IMR-90 (cell line): ENCODE results near the gene KIF22. TPM values are rescaled to one million over a fixed set of nuclear protein-coding genes. Genes with fewer than 3 reads are reported as not detected.

Source experiments
- ATAC-seq: fragments of 200-7000 bp; cut with Tn5 transposase; 2 replicates; pipeline ENCODE4 v1.9.1; 2020; ENCODE audit warnings: low read depth, mild to moderate bottlenecking, moderate library complexity
- BruUV-seq: library from RNA; stranded (reverse); fragments of 400-500 nt; replicated peaks from 2 replicates; lab custom pipeline; 2021; lab: Mats Ljungman, UMichigan
- CTCF ChIA-PET: fragments of 300-600 bp; formaldehyde crosslinking; extraction: SDS; loops from one replicate; lab custom pipeline; 2021; ENCODE audit warnings: antibody characterized with exemption; lab: Yijun Ruan, JAX
- POLR2A ChIA-PET: fragments of 300-600 bp; sonication (Branson Sonifier 250); formaldehyde crosslinking; loops from one replicate; lab custom pipeline; 2022; ENCODE audit warnings: antibody characterized with exemption; ENCODE audit not compliant: unreplicated experiment; lab: Charles Lee
- DNase-seq: peaks from one replicate; pipeline ENCODE4 v3.0.0; 2013
- H2AFZ ChIP-seq: replicated peaks from 2 replicates; pipeline ENCODE3; 2013; ENCODE audit warnings: low read length, mild to moderate bottlenecking; ENCODE audit not compliant: poor library complexity
- H2AK5ac ChIP-seq: 2 replicates; pipeline ENCODE4 v1.6.1; 2013; ENCODE audit warnings: low read depth, low read length, inconsistent platforms
- H2AK9ac ChIP-seq: replicated peaks from 2 replicates; pipeline ENCODE3; 2013; ENCODE audit warnings: mild to moderate bottlenecking, low read depth, low read length, moderate library complexity; ENCODE audit not compliant: poor library complexity
- H2BK120ac ChIP-seq: 2 replicates; pipeline ENCODE4 v1.6.1; 2013; ENCODE audit warnings: low read depth, low read length, inconsistent platforms
- H2BK15ac ChIP-seq: 3 replicates; pipeline ENCODE4 v1.6.1; 2013; ENCODE audit warnings: low read depth, low read length, inconsistent platforms
- H2BK20ac ChIP-seq: 2 replicates; pipeline ENCODE4 v1.6.1; 2013; ENCODE audit warnings: low read depth, mild to moderate bottlenecking, inconsistent platforms, low read length, moderate library complexity
- H2BK5ac ChIP-seq: 2 replicates; pipeline ENCODE4 v1.6.1; 2013; ENCODE audit warnings: mild to moderate bottlenecking, low read depth, low read length, inconsistent platforms; ENCODE audit not compliant: poor library complexity, severe bottlenecking
- H3K14ac ChIP-seq: replicated peaks from 2 replicates; pipeline ENCODE4 v1.6.1; 2013; ENCODE audit warnings: low read depth, low read length, inconsistent platforms
- H3K18ac ChIP-seq: 2 replicates; pipeline ENCODE4 v1.6.1; 2013; ENCODE audit warnings: low read depth, low read length, control low read depth
- H3K23ac ChIP-seq: 2 replicates; pipeline ENCODE4 v1.6.1; 2013; ENCODE audit warnings: low read depth, low read length, inconsistent platforms
- H3K27ac ChIP-seq: 2 replicates; pipeline ENCODE4 v1.5.1; 2013; ENCODE audit warnings: mild to moderate bottlenecking, control low read depth, low read length; ENCODE audit not compliant: insufficient read depth
- H3K27me3 ChIP-seq: 2 replicates; pipeline ENCODE4 v1.6.1; 2013; ENCODE audit warnings: low read length; ENCODE audit not compliant: control insufficient read depth, insufficient read depth
- H3K36me3 ChIP-seq: 2 replicates; pipeline ENCODE4 v1.6.1; 2013; ENCODE audit warnings: low read length, mixed read lengths; ENCODE audit not compliant: control insufficient read depth, insufficient read depth
- H3K4ac ChIP-seq: 2 replicates; pipeline ENCODE4 v1.6.1; 2013; ENCODE audit warnings: low read depth, low read length, inconsistent platforms
- H3K4me1 ChIP-seq: 2 replicates; pipeline ENCODE4 v1.6.1; 2013; ENCODE audit warnings: low read length, mixed read lengths; ENCODE audit not compliant: control insufficient read depth, insufficient read depth
- H3K4me2 ChIP-seq: 2 replicates; pipeline ENCODE4 v1.6.1; 2013; ENCODE audit warnings: low read depth, mild to moderate bottlenecking, control low read depth, low read length, moderate library complexity
- H3K4me3 ChIP-seq: 2 replicates; pipeline ENCODE4 v1.5.1; 2013; ENCODE audit warnings: low read depth, mild to moderate bottlenecking, control low read depth, low read length, moderate library complexity; ENCODE audit not compliant: insufficient read depth
- H3K56ac ChIP-seq: 2 replicates; pipeline ENCODE4 v1.6.1; 2013; ENCODE audit warnings: low read length, inconsistent platforms; ENCODE audit not compliant: insufficient read depth; ENCODE audit errors: extremely low read depth
- H3K79me1 ChIP-seq, 2 experiments: 2 replicates each; pipeline ENCODE4 v1.6.1; 2013; ENCODE audit warnings: low read length in 2 of 2, inconsistent platforms in 1 of 2, low read depth in 1 of 2
- H3K9ac ChIP-seq: 2 replicates; pipeline ENCODE4 v1.6.1; 2013; ENCODE audit warnings: low read depth, low read length, control low read depth
- H3K9me1 ChIP-seq: 2 replicates; pipeline ENCODE4 v1.6.1; 2013; ENCODE audit warnings: low read length, inconsistent platforms; ENCODE audit not compliant: insufficient read depth
- H3K9me3 ChIP-seq: 2 replicates; pipeline ENCODE4 v1.6.1; 2013; ENCODE audit warnings: low read length; ENCODE audit not compliant: control insufficient read depth, insufficient read depth
- H4K20me1 ChIP-seq: 2 replicates; pipeline ENCODE4 v1.6.1; 2013; ENCODE audit warnings: low read length, inconsistent platforms; ENCODE audit not compliant: insufficient read depth
- H4K5ac ChIP-seq: 2 replicates; pipeline ENCODE4 v1.6.1; 2013; ENCODE audit warnings: mild to moderate bottlenecking, low read depth, low read length, control low read depth
- H4K8ac ChIP-seq, 2 experiments: 2 replicates each; pipeline ENCODE4 v1.6.1; 2013; ENCODE audit warnings: low read depth in 2 of 2, low read length in 2 of 2, control low read depth in 1 of 2, inconsistent platforms in 1 of 2
- H4K91ac ChIP-seq: 2 replicates; pipeline ENCODE4 v1.6.1; 2013; ENCODE audit warnings: low read depth, low read length, inconsistent platforms; ENCODE audit not compliant: insufficient read depth
- BHLHE40 ChIP-seq: fragments of 150-350 bp; IDR thresholded peaks from 2 replicates; pipeline ENCODE4 v1.6.1; 2016; ENCODE audit warnings: mild to moderate bottlenecking, low read depth, low read length
- CEBPB ChIP-seq: IDR thresholded peaks from 2 replicates; pipeline ENCODE4 v1.6.1; 2012; ENCODE audit warnings: low read depth, low read length, improper control_type of control experiment
- CHD1 ChIP-seq: IDR thresholded peaks from 2 replicates; pipeline ENCODE4 v1.6.1; 2012; ENCODE audit warnings: low read depth, low read length, improper control_type of control experiment
- FOS ChIP-seq: fragments of 150-350 bp; IDR thresholded peaks from 2 replicates; pipeline ENCODE4 v1.6.1; 2016; ENCODE audit warnings: low read depth, low read length
- MAFK ChIP-seq: IDR thresholded peaks from 2 replicates; pipeline ENCODE4 v1.6.1; 2012; ENCODE audit warnings: low read depth, low read length, improper control_type of control experiment
- MAZ ChIP-seq: IDR thresholded peaks from 2 replicates; pipeline ENCODE4 v1.6.1; 2012; ENCODE audit warnings: low read depth, mild to moderate bottlenecking, low read length, improper control_type of control experiment, moderate library complexity, borderline replicate concordance
- MXI1 ChIP-seq: IDR thresholded peaks from 2 replicates; pipeline ENCODE4 v1.6.1; 2012; ENCODE audit warnings: low read depth, mild to moderate bottlenecking, low read length, moderate library complexity, borderline replicate concordance
- NFE2L2 ChIP-seq: fragments of 150-350 bp; IDR thresholded peaks from 2 replicates; pipeline ENCODE4 v1.6.1; 2016; ENCODE audit warnings: low read depth, mild to moderate bottlenecking, low read length
- POLR2A ChIP-seq: IDR thresholded peaks from 2 replicates; pipeline ENCODE4 v1.6.1; 2012; ENCODE audit warnings: mild to moderate bottlenecking, low read depth, low read length
- RAD21 ChIP-seq: IDR thresholded peaks from 2 replicates; pipeline ENCODE4 v1.6.1; 2012; ENCODE audit warnings: low read length, improper control_type of control experiment
- RCOR1 ChIP-seq: IDR thresholded peaks from 2 replicates; pipeline ENCODE4 v1.6.1; 2012; ENCODE audit warnings: mild to moderate bottlenecking, low read length, improper control_type of control experiment; ENCODE audit not compliant: insufficient replicate concordance
- RFX5 ChIP-seq: IDR thresholded peaks from 2 replicates; pipeline ENCODE4 v1.8.0; 2012; ENCODE audit warnings: low read depth, mild to moderate bottlenecking, low read length, moderate library complexity
- SMC3 ChIP-seq: fragments of 150-350 bp; IDR thresholded peaks from 2 replicates; pipeline ENCODE4 v1.6.1; 2016; ENCODE audit warnings: low read depth, mild to moderate bottlenecking, antibody characterized with exemption, low read length, moderate library complexity
- whole genome bisulfite sequencing, 2 experiments: methylation state at CpG; one replicate each; pipeline versions ENCODE4 v1.1.5 to v1.1.7; 2013; ENCODE audit warnings: missing lambda C conversion rate in 2 of 2; ENCODE audit not compliant: insufficient read length in 1 of 2; ENCODE audit errors: extremely low coverage in 2 of 2; 5-methylcytosine and 5-hydroxymethylcytosine counted together
- dilution Hi-C: fragments of 300-500 bp; cut with HindIII; formaldehyde crosslinking; loops from one replicate; pipeline ENCODE4 v1.14.3; 2018; ENCODE audit warnings: low sequenced_read_pairs; ENCODE audit not compliant: unreplicated experiment
- in situ Hi-C: fragments of 300-500 bp; cut with MboI; formaldehyde crosslinking; loops from 3 replicates; pipeline ENCODE4 v1.14.3; 2019; ENCODE audit warnings: low sequenced_read_pairs, inconsistent platforms, mixed read lengths
- intact Hi-C: fragments of 100-400 bp; cut with micrococcal nuclease; formaldehyde crosslinking; loops from 2 replicates; pipeline ENCODE4 v1.10.0; 2022
- polyA plus RNA-seq, 3 experiments: library from polyadenylated mRNA; depleted of rRNA; stranded (reverse); fragments of >200 nt; gene quantifications; 2 replicates each; pipeline ENCODE4 v1.2.3, GENCODE V29; 2012; ENCODE audit warnings: low replicate concordance in 1 of 3
- total RNA-seq: library from RNA; depleted of rRNA; stranded (reverse); fragments of >200 nt; gene quantifications from 2 replicates; pipeline ENCODE4 v1.2.3, GENCODE V29; 2012
- TF ChIP-seq, protein P1 (sequence below): fragments of 150-350 bp; IDR thresholded peaks from 2 replicates; pipeline ENCODE4 v1.6.1; 2016; ENCODE audit warnings: low read depth, mild to moderate bottlenecking, low read length, moderate library complexity, borderline replicate concordance
- TF ChIP-seq, protein P2 (sequence below): conservative IDR thresholded peaks from 2 replicates; pipeline ENCODE4 v1.5.1; 2012; ENCODE audit warnings: mild to moderate bottlenecking, low read depth, low read length, improper control_type of control experiment

The KIF22 gene
- total and polyA plus RNA-seq, 2 of the 4 experiments (the other 2 are of a cell fraction): 43.0 to 65.1 TPM

DNA sequence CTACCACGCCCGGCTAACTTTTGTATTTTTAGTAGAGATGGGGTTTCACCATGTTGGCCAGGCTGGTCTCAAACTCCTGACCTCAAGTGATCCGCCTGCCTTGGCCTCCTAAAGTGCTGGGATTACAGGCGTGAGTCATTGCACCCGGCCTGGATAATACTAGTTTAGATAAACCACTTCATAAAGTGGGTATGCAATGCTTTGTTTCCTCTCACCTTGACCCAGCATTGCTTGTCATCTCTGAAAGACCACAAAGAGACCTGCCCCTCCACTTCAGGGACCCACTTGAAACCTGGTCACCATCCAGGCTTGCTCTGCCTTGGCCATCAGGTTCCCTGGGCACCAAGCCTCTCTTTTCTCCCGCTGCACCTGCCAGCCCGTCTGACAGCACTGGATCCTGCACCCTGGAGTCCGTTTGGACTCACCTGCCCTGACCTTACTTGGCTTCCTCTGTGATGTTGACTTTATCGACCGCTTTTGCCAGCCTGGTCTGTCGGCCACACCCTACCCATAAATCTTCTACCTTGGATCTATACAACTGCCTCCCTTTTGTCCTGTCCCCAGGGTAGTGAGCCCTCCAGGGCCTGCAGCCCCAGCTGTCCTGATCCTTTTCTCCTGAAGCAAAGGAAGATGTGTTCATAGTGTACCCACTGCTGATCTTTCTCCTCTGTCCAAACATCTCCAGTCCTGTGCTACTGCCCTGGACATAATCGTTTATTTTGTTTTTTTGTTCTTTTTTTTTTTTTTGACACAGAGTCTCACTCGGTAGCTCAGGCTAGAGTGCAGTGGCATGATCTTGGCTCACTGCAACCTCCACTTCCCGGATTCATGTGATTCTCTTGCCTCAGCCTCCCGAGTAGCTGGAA is 25.2 kb upstream of the KIF22 start:
- H2BK120ac ChIP-seq: no peak overlapping the region
- H2AFZ ChIP-seq: no peak overlapping the region
- no peak overlapping the region for H3K56ac ChIP-seq
- H3K23ac ChIP-seq: no peak overlapping the region
- no peaks in the 10 kb centered on the region for H3K9me1 ChIP-seq
- H3K4me2 ChIP-seq: no peak overlapping the region
- dilution Hi-C loops: no loop called here
- WGBS, 2 experiments: 72% methylated on average over 4 of the region's 15 CpGs; no CpG with 5 or more reads in 1 of the 2 experiments
- H2BK5ac ChIP-seq: no peak overlapping the region
- no TSS peak for BruUV-seq
- peaks cover 7% of the 10 kb centered on the region for H3K27me3 ChIP-seq
- no peak overlapping the region for H3K14ac ChIP-seq
- in situ Hi-C loops: no loop called here
- H4K91ac ChIP-seq: no peak overlapping the region
- ChIA-PET CTCF (no interaction called here), POLR2A (no interaction called here)
- H2BK15ac ChIP-seq: no peak overlapping the region
- no peak overlapping the region for H3K18ac ChIP-seq
- no peaks in the 10 kb centered on the region for H3K4me1 ChIP-seq
- no peaks in the 10 kb centered on the region for H3K9me3 ChIP-seq
- no peak overlapping the region for H3K9ac ChIP-seq
- no peak overlapping the region for H3K27ac ChIP-seq
- H4K20me1 ChIP-seq: no peaks in the 10 kb centered on the region
- no peak for DNase-seq
- no peaks in the 10 kb centered on the region for H3K36me3 ChIP-seq
- intact Hi-C loops: no loop called here
- no peak overlapping the region for H2AK9ac ChIP-seq
- no peak overlapping the region for H4K8ac ChIP-seq
- no peak overlapping the region for H3K4ac ChIP-seq
- H4K5ac ChIP-seq: no peak overlapping the region
- H2BK20ac ChIP-seq: no peak overlapping the region
- ATAC-seq: no peak
- no peak overlapping the region for H3K4me3 ChIP-seq
- H2AK5ac ChIP-seq: no peak overlapping the region
- no peaks in the 10 kb centered on the region for H3K79me1 ChIP-seq
- TF ChIP-seq MAZ (no peak), NFE2L2 (no peak), FOS (no peak), CEBPB (no peak), SMC3 (no peak), RAD21 (no peak), RFX5 (no peak), CHD1 (no peak), MAFK (no peak), POLR2A (no peak), MXI1 (no peak), RCOR1 (no peak), BHLHE40 (no peak)
- TF ChIP-seq, protein P1, sequence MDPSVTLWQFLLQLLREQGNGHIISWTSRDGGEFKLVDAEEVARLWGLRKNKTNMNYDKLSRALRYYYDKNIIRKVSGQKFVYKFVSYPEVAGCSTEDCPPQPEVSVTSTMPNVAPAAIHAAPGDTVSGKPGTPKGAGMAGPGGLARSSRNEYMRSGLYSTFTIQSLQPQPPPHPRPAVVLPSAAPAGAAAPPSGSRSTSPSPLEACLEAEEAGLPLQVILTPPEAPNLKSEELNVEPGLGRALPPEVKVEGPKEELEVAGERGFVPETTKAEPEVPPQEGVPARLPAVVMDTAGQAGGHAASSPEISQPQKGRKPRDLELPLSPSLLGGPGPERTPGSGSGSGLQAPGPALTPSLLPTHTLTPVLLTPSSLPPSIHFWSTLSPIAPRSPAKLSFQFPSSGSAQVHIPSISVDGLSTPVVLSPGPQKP: no peak
- TF ChIP-seq, protein P2, sequence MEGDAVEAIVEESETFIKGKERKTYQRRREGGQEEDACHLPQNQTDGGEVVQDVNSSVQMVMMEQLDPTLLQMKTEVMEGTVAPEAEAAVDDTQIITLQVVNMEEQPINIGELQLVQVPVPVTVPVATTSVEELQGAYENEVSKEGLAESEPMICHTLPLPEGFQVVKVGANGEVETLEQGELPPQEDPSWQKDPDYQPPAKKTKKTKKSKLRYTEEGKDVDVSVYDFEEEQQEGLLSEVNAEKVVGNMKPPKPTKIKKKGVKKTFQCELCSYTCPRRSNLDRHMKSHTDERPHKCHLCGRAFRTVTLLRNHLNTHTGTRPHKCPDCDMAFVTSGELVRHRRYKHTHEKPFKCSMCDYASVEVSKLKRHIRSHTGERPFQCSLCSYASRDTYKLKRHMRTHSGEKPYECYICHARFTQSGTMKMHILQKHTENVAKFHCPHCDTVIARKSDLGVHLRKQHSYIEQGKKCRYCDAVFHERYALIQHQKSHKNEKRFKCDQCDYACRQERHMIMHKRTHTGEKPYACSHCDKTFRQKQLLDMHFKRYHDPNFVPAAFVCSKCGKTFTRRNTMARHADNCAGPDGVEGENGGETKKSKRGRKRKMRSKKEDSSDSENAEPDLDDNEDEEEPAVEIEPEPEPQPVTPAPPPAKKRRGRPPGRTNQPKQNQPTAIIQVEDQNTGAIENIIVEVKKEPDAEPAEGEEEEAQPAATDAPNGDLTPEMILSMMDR: no peak
